GM19438 (cell line): ENCODE measurements around the gene ZSCAN10.
"Not testable (repeated sequence)": the region's sequence is repeated elsewhere in the genome, so short reads cannot be mapped to it uniquely, and the experiment has no call there.

ENCODE experiments used
- ATAC-seq: cut with Tn5 transposase; IDR thresholded peaks from one replicate; pipeline ENCODE4 v1.9.1; 2021; ENCODE audit warnings: low read depth; ENCODE audit not compliant: unreplicated experiment

ZSCAN10 gene

GRCh38 chr16:3065069-3065741 is 33.9 kb downstream of the ZSCAN10 start, which contains the start of gene IL32:
IL32 (plus strand) TSS chr16:3065640; CDS start chr16:3065812, 172 bp downstream.
- no peak for ATAC-seq

- ATAC-seq, result no peak
These were observed 35.3 kb downstream of the ZSCAN10 start for GRCh38 chr16:3063625-3064386.

GRCh38 chr16:3062553-3062952 is 36.5 kb downstream of the ZSCAN10 start:
- ATAC-seq, result no peak

- ATAC-seq, result no peak
These were observed 38.6 kb downstream of the ZSCAN10 start for GRCh38 chr16:3060339-3061127.

GRCh38 chr16:3059723-3060242 is 39.3 kb downstream of the ZSCAN10 start:
- no peak for ATAC-seq

- no peak for ATAC-seq
These were observed 39.9 kb downstream of the ZSCAN10 start for GRCh38 chr16:3059041-3059722.

- no peak for ATAC-seq
These were observed 40.7 kb downstream of the ZSCAN10 start for GRCh38 chr16:3058139-3059030.

- ATAC-seq, result no peak
These were observed 41.6 kb downstream of the ZSCAN10 start for GRCh38 chr16:3057181-3058138.

- ATAC-seq, result no peak
These were observed 42.5 kb downstream of the ZSCAN10 start for GRCh38 chr16:3056336-3057180.

- not testable (repeated sequence) for ATAC-seq
These were observed 43.4 kb downstream of the ZSCAN10 start for GRCh38 chr16:3055734-3056115.

GRCh38 chr16:3054965-3055733 is 43.9 kb downstream of the ZSCAN10 start:
- ATAC-seq, result no peak

- not testable (repeated sequence) for ATAC-seq
These were observed 45.8 kb downstream of the ZSCAN10 start for GRCh38 chr16:3053330-3053710.

GRCh38 chr16:3052571-3053329 is 46.3 kb downstream of the ZSCAN10 start:
- not testable (repeated sequence) for ATAC-seq

GRCh38 chr16:3051494-3051893 is 47.6 kb downstream of the ZSCAN10 start:
- ATAC-seq, result no peak

GRCh38 chr16:3051009-3051408 is 48.1 kb downstream of the ZSCAN10 start:
- ATAC-seq, result no peak

GRCh38 chr16:3050487-3050886 is 48.6 kb downstream of the ZSCAN10 start:
- no peak for ATAC-seq
